ENCODE measurements around the gene SLC36A4.
A peak's percentile ranks its signal among the peaks of the same experiment; 100 is the strongest.

The SLC36A4 gene

GRCh38 chr11:93160808-93161207, 37.0 kb downstream of the SLC36A4 start:
- H3K4me3 ChIP-seq (replicated peaks; ENCODE audit: low read depth, low read length): no peak overlapping the region
- no peak for DNase-seq (ENCODE audit: extremely low read depth, low read depth)
- TF ChIP-seq CTCF (IDR thresholded peaks at IDR 0.05; ENCODE audit: low read depth, low read length, missing control alignments): no peak

- H3K4me3 ChIP-seq (replicated peaks; ENCODE audit: low read depth, low read length): no peak overlapping the region
- no peak for DNase-seq (ENCODE audit: extremely low read depth, low read depth)
- TF ChIP-seq CTCF (IDR thresholded peaks at IDR 0.05; ENCODE audit: low read depth, low read length, missing control alignments): no peak
These were observed 37.6 kb downstream of the SLC36A4 start for GRCh38 chr11:93160156-93160555.

- no peak for TF ChIP-seq CTCF (IDR thresholded peaks at IDR 0.05; ENCODE audit: low read depth, low read length, missing control alignments)
- H3K4me3 ChIP-seq (replicated peaks; ENCODE audit: low read depth, low read length): no peak overlapping the region
- DNase-seq (ENCODE audit: extremely low read depth, low read depth): no peak
These were observed 38.1 kb downstream of the SLC36A4 start for GRCh38 chr11:93159721-93160120.

GRCh38 chr11:93155738-93156137, 42.1 kb downstream of the SLC36A4 start:
- no peak overlapping the region for H3K4me3 ChIP-seq (replicated peaks; ENCODE audit: low read depth, low read length)
- DNase-seq (ENCODE audit: extremely low read depth, low read depth): no peak
- no peak for TF ChIP-seq CTCF (IDR thresholded peaks at IDR 0.05; ENCODE audit: low read depth, low read length, missing control alignments)

GRCh38 chr11:93145390-93145915, 52.3 kb downstream of the SLC36A4 start:
- DNase-seq (ENCODE audit: extremely low read depth, low read depth): no peak
- TF ChIP-seq CTCF (IDR thresholded peaks at IDR 0.05; ENCODE audit: low read depth, low read length, missing control alignments): no peak
- no peak overlapping the region for H3K4me3 ChIP-seq (replicated peaks; ENCODE audit: low read depth, low read length)

- TF ChIP-seq CTCF (IDR thresholded peaks at IDR 0.05; ENCODE audit: low read depth, low read length, missing control alignments): no peak
- H3K4me3 ChIP-seq (replicated peaks; ENCODE audit: low read depth, low read length): no peak overlapping the region
- no peak for DNase-seq (ENCODE audit: extremely low read depth, low read depth)
These were observed 54.0 kb downstream of the SLC36A4 start for GRCh38 chr11:93143800-93144199.

GRCh38 chr11:93143186-93143585, 54.6 kb downstream of the SLC36A4 start:
- TF ChIP-seq CTCF (IDR thresholded peaks at IDR 0.05; ENCODE audit: low read depth, low read length, missing control alignments): no peak
- peak; percentile 9 for DNase-seq (ENCODE audit: extremely low read depth, low read depth)
- no peak overlapping the region for H3K4me3 ChIP-seq (replicated peaks; ENCODE audit: low read depth, low read length)
